Fibroblast of lung (primary cell): ENCODE data around the gene PCDHGB4. TPM values are rescaled to one million over a fixed set of nuclear protein-coding genes. Genes with fewer than 3 reads are reported as not detected.

Experiments
- DNase-seq, 2 donors: peaks; one replicate each; pipeline versions ENCODE4 v3.0.0 to v3.0.0-alpha.2; 2010; ENCODE audit warnings: low read depth in 2 of 2
- H2AFZ ChIP-seq: 2 replicates; pipeline ENCODE4 v1.5.1; 2012; ENCODE audit warnings: low read length, control low read depth, inconsistent platforms
- H3K27ac ChIP-seq: 2 replicates; pipeline ENCODE4 v1.5.1; 2011; ENCODE audit warnings: low read length, control low read depth; ENCODE audit not compliant: insufficient read depth
- H3K27me3 ChIP-seq: 2 replicates; pipeline ENCODE4 v1.5.1; 2011; ENCODE audit warnings: mild to moderate bottlenecking, low read length; ENCODE audit not compliant: control insufficient read depth, insufficient read depth
- H3K36me3 ChIP-seq: 2 replicates; pipeline ENCODE4 v1.5.1; 2011; ENCODE audit warnings: low read length; ENCODE audit not compliant: control insufficient read depth, insufficient read depth
- H3K4me1 ChIP-seq: 2 replicates; pipeline ENCODE4 v1.5.1; 2011; ENCODE audit warnings: low read length; ENCODE audit not compliant: control insufficient read depth, insufficient read depth; ENCODE audit errors: extremely low read depth
- H3K4me2 ChIP-seq: 2 replicates; pipeline ENCODE4 v1.5.1; 2011; ENCODE audit warnings: low read length, control low read depth; ENCODE audit not compliant: insufficient read depth; ENCODE audit errors: extremely low read depth
- H3K4me3 ChIP-seq, 4 experiments: fragments of 200-600 bp in 1 of 4; sonication (generic) in 1 of 4; replicated peaks in 1 of 4; 2 replicates each; pipeline ENCODE4 v1.5.1; 2011 to 2016; ENCODE audit warnings: low read length in 4 of 4, low read depth in 3 of 4, mild to moderate bottlenecking in 3 of 4, control low read depth in 2 of 4, inconsistent platforms in 1 of 4, mixed read lengths in 1 of 4; ENCODE audit not compliant: insufficient read depth in 1 of 4; ENCODE audit errors: control extremely low read depth in 1 of 4
- H3K79me2 ChIP-seq: 2 replicates; pipeline ENCODE4 v1.5.1; 2012; ENCODE audit warnings: mild to moderate bottlenecking, low read length, inconsistent platforms; ENCODE audit not compliant: control insufficient read depth, insufficient read depth
- H3K9ac ChIP-seq: 2 replicates; pipeline ENCODE4 v1.5.1; 2011; ENCODE audit warnings: mild to moderate bottlenecking, low read length, control low read depth; ENCODE audit not compliant: insufficient read depth
- H3K9me3 ChIP-seq: 2 replicates; pipeline ENCODE4 v1.5.1; 2012; ENCODE audit warnings: low read depth, low read length; ENCODE audit not compliant: control insufficient read depth, insufficient read depth
- H4K20me1 ChIP-seq: 2 replicates; pipeline ENCODE4 v1.5.1; 2011; ENCODE audit warnings: low read length; ENCODE audit not compliant: control insufficient read depth, insufficient read depth; ENCODE audit errors: extremely low read depth
- EZH2 ChIP-seq: IDR thresholded peaks from 2 replicates; pipeline ENCODE4 v1.5.1; 2012; ENCODE audit warnings: low read length, control low read depth, mild to moderate bottlenecking; ENCODE audit errors: missing control alignments
- polyA plus RNA-seq, 2 donors: library from polyadenylated mRNA; depleted of rRNA in 1 of 2; stranded (reverse) in 1 of 2; unstranded in 1 of 2; fragments of >200 nt; gene quantifications; 2 replicates each; pipeline ENCODE4 v1.2.1, GENCODE V29; 2011 to 2012; ENCODE audit warnings: missing spikeins in 1 of 2
- total RNA-seq: library from RNA; depleted of rRNA; stranded (reverse); fragments of >200 nt; gene quantifications from 2 replicates; pipeline ENCODE4 v1.2.1, GENCODE V29; 2014

The PCDHGB4 gene
- total and polyA plus RNA-seq, 2 donors (not counting 1 experiment from before 2014, with no cell fraction given), result 13.3 to 18.3 TPM

DNA sequence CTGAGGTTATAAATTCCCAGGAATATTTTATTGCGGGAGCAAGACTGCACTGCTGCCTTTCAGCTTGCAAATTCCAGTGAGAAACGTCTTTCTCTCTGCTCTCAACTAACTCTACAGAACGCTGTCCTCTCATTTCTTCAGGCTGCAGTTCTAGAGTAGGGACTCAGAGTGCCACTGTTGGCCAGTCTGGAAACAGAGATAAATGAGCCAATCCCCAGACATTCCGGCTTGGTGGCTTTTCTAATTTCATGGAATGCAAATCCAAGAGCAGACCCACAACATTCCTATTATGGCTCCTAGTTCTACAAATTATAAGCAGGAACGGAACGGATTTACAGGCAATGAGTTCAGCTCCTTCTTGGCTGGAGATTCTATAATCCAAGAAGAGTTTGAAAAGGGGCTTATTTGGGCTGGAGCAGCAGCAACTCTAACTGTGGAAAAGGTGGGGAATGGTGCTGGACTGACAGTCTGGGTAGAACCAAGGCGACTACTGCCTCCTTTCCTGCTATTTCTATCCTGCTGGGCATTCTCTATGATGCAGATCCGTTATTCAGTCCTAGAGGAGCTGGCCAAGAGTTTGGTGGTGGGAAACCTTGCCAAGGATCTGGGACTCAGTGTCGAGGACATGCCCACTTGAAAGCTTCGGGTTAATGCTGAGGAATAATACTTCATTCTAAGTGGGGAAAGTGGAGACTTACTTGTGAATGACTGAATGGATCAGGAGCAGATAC is 52.1 kb downstream of the PCDHGB4 start:
- Histone ChIP-seq H3K27me3 (no peaks in the 10 kb centered on the region), H3K79me2 (no peaks in the 10 kb centered on the region), H4K20me1 (no peaks in the 10 kb centered on the region), H2AFZ (no peak overlapping the region), H3K27ac (no peak overlapping the region), H3K9ac (no peak overlapping the region), H3K4me2 (no peak overlapping the region), H3K4me1 (no peaks in the 10 kb centered on the region), H3K9me3 (no peaks in the 10 kb centered on the region), H3K36me3 (no peaks in the 10 kb centered on the region), H3K4me3 (no peak overlapping the region)
- TF ChIP-seq EZH2, result no peak
- peak in 1 of 2 donors; percentile 52 for DNase-seq

Other genes with a start within 250 kb of the PCDHGB4 start
Only the 30 nearest of the 37 such genes appear.
- gene PCDHB9, start 200.5 kb upstream of the PCDHGB4 start, total RNA-seq, result 0.26 and 0.99 TPM in 2 replicates
- 0.27 and 0.82 TPM in 2 replicates for gene PCDHB9, start 200.5 kb upstream of the PCDHGB4 start, polyA plus RNA-seq
- 0.77 and 2.0 TPM in 2 replicates for gene PCDHB10, start 195.3 kb upstream of the PCDHGB4 start, total RNA-seq
- 0.28 and 0.78 TPM in 2 replicates for gene PCDHB10, start 195.3 kb upstream of the PCDHGB4 start, polyA plus RNA-seq
- 0.77 and 1.7 TPM in 2 replicates for gene PCDHB11, start 188.1 kb upstream of the PCDHGB4 start, total RNA-seq
- gene PCDHB11, start 188.1 kb upstream of the PCDHGB4 start, polyA plus RNA-seq, result 0.11 and 0.36 TPM in 2 replicates
- 0.26 and 0.66 TPM in 2 replicates for gene PCDHB12, start 179.0 kb upstream of the PCDHGB4 start, total RNA-seq
- 0.02 and 0.27 TPM in 2 replicates for gene PCDHB12, start 179.0 kb upstream of the PCDHGB4 start, polyA plus RNA-seq
- gene PCDHB13, start 173.8 kb upstream of the PCDHGB4 start, total RNA-seq, result 0.26 and 1.5 TPM in 2 replicates
- gene PCDHB13, start 173.8 kb upstream of the PCDHGB4 start, polyA plus RNA-seq, result 0.24 and 0.62 TPM in 2 replicates
- gene PCDHB14, start 164.4 kb upstream of the PCDHGB4 start, total RNA-seq, result 0.77 and 1.7 TPM in 2 replicates
- 0.18 and 0.86 TPM in 2 replicates for gene PCDHB14, start 164.4 kb upstream of the PCDHGB4 start, polyA plus RNA-seq
- 0.77 and 1.8 TPM in 2 replicates for gene PCDHB15, start 142.3 kb upstream of the PCDHGB4 start, total RNA-seq
- gene PCDHB15, start 142.3 kb upstream of the PCDHGB4 start, polyA plus RNA-seq, result 0.12 and 0.31 TPM in 2 replicates
- 0.66 TPM in 1 of 2 replicates, not detected in the other for gene SLC25A2, start 83.6 kb upstream of the PCDHGB4 start, total RNA-seq
- gene SLC25A2, start 83.6 kb upstream of the PCDHGB4 start, polyA plus RNA-seq, result not detected in 2 replicates
- gene TAF7, start 66.9 kb upstream of the PCDHGB4 start, total RNA-seq, result 87.1 and 107 TPM in 2 replicates
- 64.9 and 73.0 TPM in 2 replicates for gene TAF7, start 66.9 kb upstream of the PCDHGB4 start, polyA plus RNA-seq
- 1.0 and 1.8 TPM in 2 replicates for gene PCDHGA1, start 57.2 kb upstream of the PCDHGB4 start, total RNA-seq
- 1.1 and 1.6 TPM in 2 replicates for gene PCDHGA1, start 57.2 kb upstream of the PCDHGB4 start, polyA plus RNA-seq
- 2.8 and 4.5 TPM in 2 replicates for gene PCDHGA2, start 48.9 kb upstream of the PCDHGB4 start, total RNA-seq
- 4.2 and 5.8 TPM in 2 replicates for gene PCDHGA2, start 48.9 kb upstream of the PCDHGB4 start, polyA plus RNA-seq
- gene PCDHGA3, start 43.9 kb upstream of the PCDHGB4 start, total RNA-seq, result 1.5 and 2.8 TPM in 2 replicates
- 1.3 and 1.4 TPM in 2 replicates for gene PCDHGA3, start 43.9 kb upstream of the PCDHGB4 start, polyA plus RNA-seq
- 3.1 and 4.3 TPM in 2 replicates for gene PCDHGB1, start 37.6 kb upstream of the PCDHGB4 start, total RNA-seq
- gene PCDHGB1, start 37.6 kb upstream of the PCDHGB4 start, polyA plus RNA-seq, result 1.7 TPM in 2 replicates
- 2.8 and 7.6 TPM in 2 replicates for gene PCDHGA4, start 32.7 kb upstream of the PCDHGB4 start, total RNA-seq
- 3.1 and 6.4 TPM in 2 replicates for gene PCDHGA4, start 32.7 kb upstream of the PCDHGB4 start, polyA plus RNA-seq
- gene PCDHGB2, start 27.7 kb upstream of the PCDHGB4 start, total RNA-seq, result 3.1 and 4.6 TPM in 2 replicates
- 2.3 and 5.7 TPM in 2 replicates for gene PCDHGB2, start 27.7 kb upstream of the PCDHGB4 start, polyA plus RNA-seq
- 1.5 and 2.6 TPM in 2 replicates for gene PCDHGA5, start 23.5 kb upstream of the PCDHGB4 start, total RNA-seq
- 1.2 and 1.4 TPM in 2 replicates for gene PCDHGA5, start 23.5 kb upstream of the PCDHGB4 start, polyA plus RNA-seq
- gene PCDHGB3, start 17.5 kb upstream of the PCDHGB4 start, total RNA-seq, result 3.1 and 5.8 TPM in 2 replicates
- gene PCDHGB3, start 17.5 kb upstream of the PCDHGB4 start, polyA plus RNA-seq, result 2.5 and 2.9 TPM in 2 replicates
- 3.1 and 4.8 TPM in 2 replicates for gene PCDHGA6, start 13.8 kb upstream of the PCDHGB4 start, total RNA-seq
- 3.9 and 4.2 TPM in 2 replicates for gene PCDHGA6, start 13.8 kb upstream of the PCDHGB4 start, polyA plus RNA-seq
- gene PCDHGA7, start 5.0 kb upstream of the PCDHGB4 start, total RNA-seq, result 2.8 and 6.8 TPM in 2 replicates
- 2.7 and 3.0 TPM in 2 replicates for gene PCDHGA7, start 5.0 kb upstream of the PCDHGB4 start, polyA plus RNA-seq
- 2.6 and 4.6 TPM in 2 replicates for gene PCDHGA8, start 4.9 kb downstream of the PCDHGB4 start, total RNA-seq
- gene PCDHGA8, start 4.9 kb downstream of the PCDHGB4 start, polyA plus RNA-seq, result 0.76 and 1.1 TPM in 2 replicates
- gene PCDHGB5, start 10.2 kb downstream of the PCDHGB4 start, total RNA-seq, result 17.5 and 21.5 TPM in 2 replicates
- gene PCDHGB5, start 10.2 kb downstream of the PCDHGB4 start, polyA plus RNA-seq, result 19.6 TPM in 2 replicates
- 2.6 and 4.8 TPM in 2 replicates for gene PCDHGA9, start 15.1 kb downstream of the PCDHGB4 start, total RNA-seq
- gene PCDHGA9, start 15.1 kb downstream of the PCDHGB4 start, polyA plus RNA-seq, result 3.2 and 3.3 TPM in 2 replicates
- gene PCDHGB6, start 20.3 kb downstream of the PCDHGB4 start, total RNA-seq, result 3.9 and 4.3 TPM in 2 replicates
- 2.6 and 2.8 TPM in 2 replicates for gene PCDHGB6, start 20.3 kb downstream of the PCDHGB4 start, polyA plus RNA-seq
- 7.4 and 10.2 TPM in 2 replicates for gene PCDHGA10, start 25.3 kb downstream of the PCDHGB4 start, total RNA-seq
- gene PCDHGA10, start 25.3 kb downstream of the PCDHGB4 start, polyA plus RNA-seq, result 3.8 and 4.2 TPM in 2 replicates
- gene PCDHGB7, start 30.0 kb downstream of the PCDHGB4 start, total RNA-seq, result 13.0 and 13.6 TPM in 2 replicates
- 11.3 and 15.3 TPM in 2 replicates for gene PCDHGB7, start 30.0 kb downstream of the PCDHGB4 start, polyA plus RNA-seq
- 5.9 and 8.6 TPM in 2 replicates for gene PCDHGA11, start 33.4 kb downstream of the PCDHGB4 start, total RNA-seq
- gene PCDHGA11, start 33.4 kb downstream of the PCDHGB4 start, polyA plus RNA-seq, result 4.7 and 10.8 TPM in 2 replicates
- 9.2 and 13.7 TPM in 2 replicates for gene PCDHGA12, start 42.8 kb downstream of the PCDHGB4 start, total RNA-seq
- gene PCDHGA12, start 42.8 kb downstream of the PCDHGB4 start, polyA plus RNA-seq, result 11.9 and 14.1 TPM in 2 replicates
- 59.0 and 63.4 TPM in 2 replicates for gene PCDHGC3, start 88.3 kb downstream of the PCDHGB4 start, total RNA-seq
- 106 and 109 TPM in 2 replicates for gene PCDHGC3, start 88.3 kb downstream of the PCDHGB4 start, polyA plus RNA-seq
- 1.5 and 3.0 TPM in 2 replicates for gene PCDHGC4, start 97.3 kb downstream of the PCDHGB4 start, total RNA-seq
- 0.48 and 0.76 TPM in 2 replicates for gene PCDHGC4, start 97.3 kb downstream of the PCDHGB4 start, polyA plus RNA-seq
- gene PCDHGC5, start 101.4 kb downstream of the PCDHGB4 start, total RNA-seq, result 1.3 and 2.6 TPM in 2 replicates
- 0.97 and 1.1 TPM in 2 replicates for gene PCDHGC5, start 101.4 kb downstream of the PCDHGB4 start, polyA plus RNA-seq